Esophagus muscularis mucosa (tissue), 4 donors: Measurements from ENCODE around the gene OR2S2.
A peak's percentile ranks its signal among the peaks of the same experiment; 100 is the strongest.

ENCODE experiments used
- EP300 ChIP-seq: sonication (generic); formaldehyde crosslinking; IDR thresholded peaks from one replicate; pipeline ENCODE4 v1.6.1; 2017; ENCODE audit warnings: antibody characterized with exemption
- POLR2A ChIP-seq: fragments of 450-650 bp; IDR thresholded peaks from one replicate; pipeline ENCODE4 v1.6.1; 2017; ENCODE audit warnings: antibody characterized with exemption, moderate library complexity, mild to moderate bottlenecking, low read depth
- POLR2AphosphoS5 ChIP-seq, 2 donors: sonication (generic); formaldehyde crosslinking; IDR thresholded peaks; one replicate each; pipeline ENCODE4 v1.6.1; 2017; ENCODE audit warnings: antibody characterized with exemption in 2 of 2
- TF ChIP-seq, protein P1 (sequence below), 3 experiments: fragments of 200-600 bp in 2 of 3; fragments of 450-650 bp in 1 of 3; sonication (generic) in 2 of 3; IDR thresholded peaks; one replicate each; pipeline ENCODE4 v1.5.1; 2017 to 2019; ENCODE audit warnings: antibody characterized with exemption in 3 of 3, mild to moderate bottlenecking in 2 of 3, moderate library complexity in 1 of 3

DNA sequence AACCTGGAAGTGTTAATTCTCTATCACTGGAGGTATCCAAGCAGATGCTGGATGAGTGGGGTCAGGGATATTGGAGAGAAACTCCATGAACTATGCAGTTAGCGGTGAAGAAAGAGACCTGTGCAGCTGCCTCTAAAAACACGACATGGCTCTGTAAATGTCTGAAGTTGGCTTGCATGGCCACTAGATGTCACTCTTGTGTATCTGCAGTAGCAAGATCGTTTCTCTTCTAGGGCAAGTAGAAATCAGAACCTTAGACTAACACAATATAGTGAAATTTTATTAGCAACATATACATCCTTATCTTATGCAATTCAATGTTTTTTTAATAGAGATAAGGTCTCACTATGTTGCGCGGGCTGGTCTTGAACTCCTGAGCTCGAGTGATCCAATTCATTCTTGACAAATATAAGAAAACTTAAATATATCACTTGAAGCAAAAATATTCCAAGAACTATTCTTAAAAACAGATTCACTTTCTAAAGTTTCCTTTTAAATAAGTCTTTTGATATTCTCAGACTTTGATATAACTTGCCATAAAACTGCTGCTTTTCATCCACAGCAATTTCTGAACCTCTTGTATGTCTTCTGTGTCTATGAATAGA, 2.9 kb downstream of the OR2S2 start:
- TF ChIP-seq, protein P1, sequence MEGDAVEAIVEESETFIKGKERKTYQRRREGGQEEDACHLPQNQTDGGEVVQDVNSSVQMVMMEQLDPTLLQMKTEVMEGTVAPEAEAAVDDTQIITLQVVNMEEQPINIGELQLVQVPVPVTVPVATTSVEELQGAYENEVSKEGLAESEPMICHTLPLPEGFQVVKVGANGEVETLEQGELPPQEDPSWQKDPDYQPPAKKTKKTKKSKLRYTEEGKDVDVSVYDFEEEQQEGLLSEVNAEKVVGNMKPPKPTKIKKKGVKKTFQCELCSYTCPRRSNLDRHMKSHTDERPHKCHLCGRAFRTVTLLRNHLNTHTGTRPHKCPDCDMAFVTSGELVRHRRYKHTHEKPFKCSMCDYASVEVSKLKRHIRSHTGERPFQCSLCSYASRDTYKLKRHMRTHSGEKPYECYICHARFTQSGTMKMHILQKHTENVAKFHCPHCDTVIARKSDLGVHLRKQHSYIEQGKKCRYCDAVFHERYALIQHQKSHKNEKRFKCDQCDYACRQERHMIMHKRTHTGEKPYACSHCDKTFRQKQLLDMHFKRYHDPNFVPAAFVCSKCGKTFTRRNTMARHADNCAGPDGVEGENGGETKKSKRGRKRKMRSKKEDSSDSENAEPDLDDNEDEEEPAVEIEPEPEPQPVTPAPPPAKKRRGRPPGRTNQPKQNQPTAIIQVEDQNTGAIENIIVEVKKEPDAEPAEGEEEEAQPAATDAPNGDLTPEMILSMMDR (IDR thresholded peaks at IDR 0.05): peak; percentile 80 to 90 (median 83)
- TF ChIP-seq POLR2A (no peak), POLR2AphosphoS5 (IDR thresholded peaks at IDR 0.05) (no peak), EP300 (no peak)
